ENCODE measurements around the gene PRR23B. TPM values are rescaled to one million over a fixed set of nuclear protein-coding genes. Genes with fewer than 3 reads are reported as not detected.
"Not testable (repeated sequence)": the region's sequence is repeated elsewhere in the genome, so short reads cannot be mapped to it uniquely, and the experiment has no call there.

Gene PRR23B
- not detected for polyA plus RNA-seq (2012; ENCODE audit: missing spikeins)

DNA sequence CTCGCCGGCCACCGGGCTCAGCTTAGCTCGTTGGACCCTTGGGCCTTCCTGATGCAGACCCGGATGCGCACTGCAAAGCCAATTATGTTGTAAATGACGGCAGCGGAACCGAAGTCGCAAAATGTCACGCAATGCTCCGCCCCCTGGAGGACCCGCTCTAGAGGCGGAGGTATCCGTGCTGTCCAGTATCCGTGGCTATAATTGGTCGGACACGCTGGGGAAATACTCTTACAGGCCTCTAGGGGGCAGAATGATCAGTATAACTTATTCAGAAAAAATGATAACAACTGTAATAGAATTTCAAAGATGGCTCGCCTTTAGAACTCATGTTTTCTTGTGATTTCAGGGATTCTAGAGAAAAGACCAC lies at the start of gene PRR23B:
Gene PRR23B (minus strand): TSS at position 59 of the 367 bp plus-strand sequence. CDS start 265 bp downstream, outside the sequence.
- no peak for TF ChIP-seq TAF1 (IDR thresholded peaks at IDR 0.05; ENCODE audit: borderline replicate concordance, low read depth, low read length)
- TF ChIP-seq POLR2A (IDR thresholded peaks at IDR 0.05; ENCODE audit: low read depth, low read length): no peak
- no peak for TF ChIP-seq POLR2AphosphoS5 (IDR thresholded peaks at IDR 0.05; ENCODE audit: low read depth, low read length)
- DNase-seq (ENCODE audit: insufficient read length) (no peak), FAIRE-seq (no peak)

DNA sequence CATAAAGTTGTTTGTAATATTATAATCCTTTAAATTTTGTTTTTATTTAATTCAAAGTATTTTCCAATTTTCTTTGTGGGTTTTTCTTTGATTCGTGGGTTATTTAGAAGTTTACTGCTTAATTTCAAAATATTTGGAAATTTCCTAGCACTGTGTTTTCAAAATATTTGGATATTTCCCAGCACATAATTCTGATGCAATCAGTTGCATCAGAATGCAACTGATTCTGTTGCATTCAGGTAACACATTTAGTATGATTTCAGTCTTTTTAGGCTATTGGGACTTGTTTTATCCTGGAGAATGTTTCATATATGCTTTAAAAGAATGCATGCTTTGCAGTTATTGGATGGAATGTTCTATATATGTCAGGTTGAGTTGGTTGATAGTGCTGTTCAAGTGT lies 42.2 kb upstream of the PRR23B start:
- DNase-seq (ENCODE audit: insufficient read length) (no peak), FAIRE-seq (no peak)
- no peak for TF ChIP-seq POLR2A (IDR thresholded peaks at IDR 0.05; ENCODE audit: low read depth, low read length)
- TF ChIP-seq POLR2AphosphoS5 (IDR thresholded peaks at IDR 0.05; ENCODE audit: low read depth, low read length): no peak
- TF ChIP-seq TAF1 (IDR thresholded peaks at IDR 0.05; ENCODE audit: borderline replicate concordance, low read depth, low read length): no peak

DNA sequence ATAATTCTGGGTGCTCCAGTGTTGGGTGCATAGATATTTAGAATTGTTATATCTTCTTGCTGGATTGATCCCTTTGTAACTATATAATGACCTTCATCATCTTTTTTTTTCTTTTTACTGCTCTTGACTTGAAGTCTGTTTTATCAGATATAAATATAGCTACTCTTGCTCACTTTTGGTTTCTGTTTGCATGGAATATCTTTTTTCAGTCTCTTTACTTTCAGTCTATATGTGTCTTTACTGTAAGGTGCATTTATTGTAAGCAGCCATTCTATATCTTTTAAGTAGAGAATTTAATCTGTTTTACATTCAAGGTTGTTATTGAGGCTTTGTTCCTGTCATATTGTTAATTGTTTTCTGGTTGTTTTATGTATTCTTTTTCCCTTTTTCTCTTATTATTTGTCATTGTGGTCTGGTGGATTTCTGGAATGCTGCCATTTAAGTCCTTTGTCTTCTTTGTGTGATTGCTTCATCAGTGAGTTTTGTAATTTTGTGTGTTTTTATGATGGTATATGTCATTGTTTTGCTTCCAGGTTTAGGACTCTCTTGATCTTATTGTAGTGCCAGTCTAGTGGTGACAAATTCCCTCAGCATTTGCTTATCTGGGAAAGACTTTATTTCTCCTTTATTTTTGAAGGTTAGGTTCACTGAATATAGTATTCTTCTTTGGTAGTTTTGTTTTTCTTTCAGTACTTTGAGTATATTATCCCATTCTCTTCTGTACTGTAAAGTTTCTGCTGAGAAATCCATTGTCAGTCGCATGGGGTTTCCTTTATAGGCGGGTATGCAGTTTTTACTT lies 32.3 kb upstream of the PRR23B start:
- FAIRE-seq: no peak
- no peak for DNase-seq (ENCODE audit: insufficient read length)
- TF ChIP-seq POLR2AphosphoS5 (IDR thresholded peaks at IDR 0.05; ENCODE audit: low read depth, low read length) (no peak), TAF1 (IDR thresholded peaks at IDR 0.05; ENCODE audit: borderline replicate concordance, low read depth, low read length) (no peak), POLR2A (IDR thresholded peaks at IDR 0.05; ENCODE audit: low read depth, low read length) (no peak)

DNA sequence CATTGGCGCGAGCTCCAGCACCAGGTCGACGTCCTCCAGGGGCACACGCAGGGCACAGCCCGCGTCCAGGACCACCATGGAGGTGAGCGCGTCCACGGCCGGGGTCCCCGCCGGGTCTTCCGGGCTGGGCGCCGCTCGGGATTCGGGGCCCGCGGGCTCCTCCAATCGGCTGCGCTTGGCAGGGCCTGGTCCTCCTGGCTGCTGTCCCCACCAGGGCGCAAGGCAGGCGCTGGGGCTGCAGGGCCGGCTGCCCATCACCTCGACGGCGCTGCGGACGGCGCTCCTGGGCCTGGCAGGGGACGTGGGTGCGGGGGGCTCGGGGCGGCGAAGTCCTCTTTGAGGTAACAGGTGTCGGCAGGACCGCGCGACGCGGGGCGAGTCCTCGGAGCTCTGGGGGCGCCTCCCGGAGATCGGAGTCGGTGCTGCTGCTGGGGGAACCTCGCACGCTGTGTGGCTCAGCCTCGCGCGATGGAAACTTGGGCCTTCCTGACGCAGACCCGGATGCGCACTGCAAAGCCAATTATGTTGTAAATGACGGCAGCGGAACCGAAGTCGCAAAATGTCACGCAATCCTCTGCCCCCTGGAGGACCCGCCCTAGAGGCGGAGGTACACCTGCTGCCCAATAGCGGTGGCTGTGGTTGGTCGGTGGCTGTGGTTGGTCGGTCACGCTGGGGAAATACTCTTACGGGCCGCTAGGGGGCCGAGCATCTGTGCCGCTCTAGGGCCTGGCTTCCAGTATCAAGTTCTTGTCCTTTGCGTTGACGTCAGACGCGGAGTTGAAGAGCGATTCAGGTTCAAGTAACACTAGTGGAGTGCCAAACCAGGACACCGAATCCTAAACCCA lies 23.9 kb upstream of the PRR23B start, which contains the start of gene PRR23C:
Gene PRR23C (minus strand): TSS at position 527 of the 845 bp plus-strand sequence. CDS start 272 bp downstream, at position 255.
- no peak for FAIRE-seq
- no peak for DNase-seq (ENCODE audit: insufficient read length)
- TF ChIP-seq POLR2A (IDR thresholded peaks at IDR 0.05; ENCODE audit: low read depth, low read length) (no peak), TAF1 (IDR thresholded peaks at IDR 0.05; ENCODE audit: borderline replicate concordance, low read depth, low read length) (no peak), POLR2AphosphoS5 (IDR thresholded peaks at IDR 0.05; ENCODE audit: low read depth, low read length) (no peak)

DNA sequence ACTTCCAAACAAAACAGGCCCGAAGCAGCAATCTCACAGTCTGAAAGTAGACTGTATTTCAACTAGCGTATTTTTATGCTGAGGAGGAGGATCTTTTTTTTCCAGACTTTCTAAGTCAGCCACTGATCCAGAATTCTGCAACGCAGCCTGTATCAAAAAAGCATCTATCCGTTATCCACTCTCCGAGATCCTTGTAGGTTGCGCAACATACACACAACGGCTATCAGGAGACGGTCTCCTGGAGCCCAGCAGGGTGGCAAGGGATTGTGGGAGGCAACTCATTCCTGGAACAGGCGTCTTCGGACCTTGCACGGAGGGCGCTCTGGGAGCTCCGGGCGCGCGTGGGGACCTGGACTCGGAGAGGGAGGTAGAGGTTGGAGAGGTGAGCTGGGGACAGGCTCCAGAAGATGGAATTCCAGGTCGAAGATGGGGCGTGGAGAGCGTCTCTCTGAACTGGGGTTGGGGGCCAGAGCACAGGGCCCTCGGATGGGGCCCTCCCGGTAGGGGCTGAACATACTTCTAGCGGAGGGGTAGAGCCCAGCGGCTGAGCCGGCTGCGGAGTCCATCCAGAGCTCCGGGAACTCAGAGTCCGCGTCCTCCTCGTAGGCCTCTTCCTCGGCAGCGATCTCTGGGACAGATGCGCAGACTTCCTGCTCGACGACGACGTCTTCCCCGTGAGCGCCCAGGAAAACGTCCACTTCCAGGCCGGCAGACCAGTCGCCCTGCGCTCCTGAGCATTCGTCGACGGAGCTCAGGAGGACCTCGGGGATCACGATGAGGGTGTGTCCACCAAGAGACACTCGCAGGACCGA lies 23.0 kb upstream of the PRR23B start:
- FAIRE-seq (no peak), DNase-seq (ENCODE audit: insufficient read length) (no peak)
- no peak for TF ChIP-seq POLR2AphosphoS5 (IDR thresholded peaks at IDR 0.05; ENCODE audit: low read depth, low read length)
- TF ChIP-seq POLR2A (IDR thresholded peaks at IDR 0.05; ENCODE audit: low read depth, low read length): no peak
- TF ChIP-seq TAF1 (IDR thresholded peaks at IDR 0.05; ENCODE audit: borderline replicate concordance, low read depth, low read length): no peak

DNA sequence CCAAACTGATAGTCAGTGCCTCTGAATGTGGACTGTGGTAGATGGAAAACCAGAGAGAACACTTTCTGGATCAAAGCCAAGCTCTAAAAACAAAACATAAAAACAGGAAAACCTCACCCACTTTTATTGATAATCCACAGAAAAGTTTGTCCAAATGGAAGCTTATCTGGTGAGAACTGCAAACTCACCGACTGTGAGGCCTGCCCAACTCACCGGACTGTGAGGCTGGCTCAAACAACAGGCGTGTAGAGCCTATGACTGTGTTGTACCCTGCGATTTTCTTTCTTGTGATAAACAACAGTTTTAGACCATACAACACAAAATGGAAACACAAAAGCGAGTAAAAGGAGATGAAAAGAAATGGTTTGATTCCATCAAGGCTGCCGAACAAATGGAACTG lies 16.8 kb upstream of the PRR23B start:
- FAIRE-seq: no peak
- no peak for DNase-seq (ENCODE audit: insufficient read length)
- TF ChIP-seq POLR2AphosphoS5 (IDR thresholded peaks at IDR 0.05; ENCODE audit: low read depth, low read length): no peak
- no peak for TF ChIP-seq TAF1 (IDR thresholded peaks at IDR 0.05; ENCODE audit: borderline replicate concordance, low read depth, low read length)
- no peak for TF ChIP-seq POLR2A (IDR thresholded peaks at IDR 0.05; ENCODE audit: low read depth, low read length)

DNA sequence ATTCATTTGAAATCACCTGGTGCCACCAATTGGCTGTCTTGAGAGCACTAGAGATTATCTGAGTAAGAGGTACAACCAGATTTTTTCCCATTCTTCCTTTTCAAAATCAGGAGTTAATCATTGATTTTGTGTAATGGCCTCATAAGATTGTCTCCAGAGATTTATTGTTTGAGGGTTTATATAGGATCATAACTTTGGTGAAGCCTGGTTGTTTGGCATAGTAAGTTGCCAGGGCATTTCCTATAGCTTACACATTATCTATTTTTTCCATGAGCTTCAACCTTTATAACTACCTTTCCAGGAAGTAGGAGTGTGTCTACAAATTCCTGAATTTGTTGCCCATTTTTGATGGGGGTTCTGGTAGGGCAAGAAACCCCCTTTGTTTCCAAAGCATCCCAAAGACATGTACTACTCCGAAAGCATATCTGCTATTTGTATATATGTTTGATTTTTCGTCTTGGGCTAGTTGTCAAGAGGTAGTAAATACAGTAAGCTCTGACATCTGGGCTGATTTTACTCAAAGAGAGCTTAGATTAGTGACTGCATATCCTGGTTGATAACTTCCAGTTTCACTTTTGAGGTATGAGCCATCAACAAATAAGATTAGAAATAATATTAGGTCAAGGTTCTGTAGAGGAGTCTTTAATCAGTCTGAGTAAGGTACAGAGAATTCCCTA lies 11.7 kb upstream of the PRR23B start:
- no peak for TF ChIP-seq POLR2AphosphoS5 (IDR thresholded peaks at IDR 0.05; ENCODE audit: low read depth, low read length)
- no peak for TF ChIP-seq POLR2A (IDR thresholded peaks at IDR 0.05; ENCODE audit: low read depth, low read length)
- TF ChIP-seq TAF1 (IDR thresholded peaks at IDR 0.05; ENCODE audit: borderline replicate concordance, low read depth, low read length): no peak
- DNase-seq (ENCODE audit: insufficient read length): no peak
- FAIRE-seq: no peak

DNA sequence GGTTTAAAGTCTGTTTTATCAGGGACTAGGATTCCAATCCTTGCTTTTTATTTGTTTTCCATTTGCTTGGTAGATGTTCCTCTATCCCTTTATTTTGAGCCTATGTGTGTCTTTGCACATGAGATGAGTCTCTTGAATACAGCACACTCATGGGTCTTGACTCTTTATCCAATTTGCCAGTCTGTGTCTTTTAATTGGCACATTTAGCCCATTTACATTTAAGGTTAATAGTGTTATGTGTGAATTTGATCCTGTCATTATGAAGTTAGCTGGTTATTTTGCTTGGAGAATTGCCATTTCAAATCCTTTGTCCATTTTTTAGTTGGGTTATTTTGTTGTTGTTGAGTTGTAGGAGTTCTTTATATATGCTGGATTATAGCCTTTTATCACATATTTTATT lies 9.8 kb upstream of the PRR23B start:
- DNase-seq (ENCODE audit: insufficient read length); FAIRE-seq: not testable (repeated sequence)

DNA sequence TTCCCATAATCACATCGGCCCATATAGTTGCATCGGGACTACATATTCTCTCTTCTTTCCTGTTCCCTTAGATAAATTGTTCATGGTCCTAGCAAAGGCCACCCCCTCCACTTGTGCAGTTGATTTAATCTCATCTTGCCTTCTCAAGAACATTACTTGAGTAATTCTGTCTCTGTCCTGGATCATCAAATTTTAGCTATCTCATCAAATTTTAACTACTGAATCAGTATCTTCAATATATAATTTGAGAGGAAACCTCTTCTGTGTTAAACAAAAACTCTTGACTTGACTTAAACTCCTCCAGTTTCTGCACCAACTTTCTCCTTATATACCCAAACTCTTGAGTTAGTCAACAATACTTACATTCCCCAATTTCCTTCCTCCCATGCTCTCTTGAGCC lies 4.2 kb upstream of the PRR23B start:
- no peak for FAIRE-seq
- TF ChIP-seq POLR2A (IDR thresholded peaks at IDR 0.05; ENCODE audit: low read depth, low read length) (no peak), TAF1 (IDR thresholded peaks at IDR 0.05; ENCODE audit: borderline replicate concordance, low read depth, low read length) (no peak), POLR2AphosphoS5 (IDR thresholded peaks at IDR 0.05; ENCODE audit: low read depth, low read length) (no peak)
- no peak for DNase-seq (ENCODE audit: insufficient read length)

DNA sequence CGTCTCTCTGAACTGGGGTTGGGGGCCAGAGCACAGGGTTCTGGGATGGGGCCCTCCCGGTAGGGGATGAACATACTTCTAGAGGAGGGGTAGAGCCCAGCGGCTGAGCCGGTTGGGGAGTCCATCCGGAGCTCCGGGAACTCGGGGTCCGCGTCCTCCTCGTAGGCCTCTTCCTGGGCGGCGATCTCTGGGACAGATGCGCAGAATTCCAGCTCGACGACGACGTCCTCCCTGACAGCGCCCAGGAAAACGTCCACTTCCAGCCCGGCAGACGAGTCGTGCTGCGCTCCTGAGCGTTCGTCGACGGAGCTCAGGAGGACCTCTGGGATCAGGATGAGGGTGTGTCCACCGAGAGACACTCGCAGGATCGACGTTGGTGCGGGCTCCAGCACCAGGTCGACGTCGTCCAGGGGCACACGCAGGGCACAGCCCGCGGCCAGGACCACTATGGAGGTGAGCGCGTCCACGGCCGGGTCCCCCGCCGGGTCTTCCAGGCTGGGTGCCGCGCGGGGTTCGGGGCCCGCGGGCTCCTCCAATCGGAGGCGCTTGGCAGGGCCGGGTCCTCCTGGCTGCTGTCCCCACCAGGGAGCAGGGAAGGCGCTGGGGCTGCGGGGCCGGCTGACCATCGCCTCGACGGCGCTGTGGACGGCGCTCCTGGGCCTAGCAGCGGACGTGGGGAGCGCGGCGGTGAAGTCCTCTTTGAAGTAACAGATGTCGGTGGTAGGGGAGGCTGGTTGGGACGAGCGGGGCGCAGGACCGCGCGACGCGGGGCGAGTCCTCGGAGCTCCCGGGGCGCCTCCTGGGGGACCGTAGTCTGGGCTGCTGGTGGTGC lies 474 bp downstream of the PRR23B start:
- FAIRE-seq (no peak), DNase-seq (ENCODE audit: insufficient read length) (no peak)
- TF ChIP-seq POLR2A (IDR thresholded peaks at IDR 0.05; ENCODE audit: low read depth, low read length) (no peak), TAF1 (IDR thresholded peaks at IDR 0.05; ENCODE audit: borderline replicate concordance, low read depth, low read length) (no peak), POLR2AphosphoS5 (IDR thresholded peaks at IDR 0.05; ENCODE audit: low read depth, low read length) (no peak)
